Body of pancreas (tissue), 4 donors: ENCODE data around the gene RPS8.

Experiments used
- POLR2A ChIP-seq, 3 donors: fragments of 450-650 bp; IDR thresholded peaks; one replicate each; pipeline ENCODE4 v1.6.1; 2016; ENCODE audit warnings: antibody characterized with exemption in 3 of 3, mild to moderate bottlenecking in 2 of 3
- TF ChIP-seq, protein P1 (sequence below), 7 experiments: fragments of 450-650 bp in 4 of 7; fragments of 200-600 bp in 3 of 7; sonication (generic) in 3 of 7; IDR thresholded peaks; one replicate each; pipeline ENCODE4 v1.5.1; 2016 to 2019; ENCODE audit warnings: antibody characterized with exemption in 7 of 7

DNA sequence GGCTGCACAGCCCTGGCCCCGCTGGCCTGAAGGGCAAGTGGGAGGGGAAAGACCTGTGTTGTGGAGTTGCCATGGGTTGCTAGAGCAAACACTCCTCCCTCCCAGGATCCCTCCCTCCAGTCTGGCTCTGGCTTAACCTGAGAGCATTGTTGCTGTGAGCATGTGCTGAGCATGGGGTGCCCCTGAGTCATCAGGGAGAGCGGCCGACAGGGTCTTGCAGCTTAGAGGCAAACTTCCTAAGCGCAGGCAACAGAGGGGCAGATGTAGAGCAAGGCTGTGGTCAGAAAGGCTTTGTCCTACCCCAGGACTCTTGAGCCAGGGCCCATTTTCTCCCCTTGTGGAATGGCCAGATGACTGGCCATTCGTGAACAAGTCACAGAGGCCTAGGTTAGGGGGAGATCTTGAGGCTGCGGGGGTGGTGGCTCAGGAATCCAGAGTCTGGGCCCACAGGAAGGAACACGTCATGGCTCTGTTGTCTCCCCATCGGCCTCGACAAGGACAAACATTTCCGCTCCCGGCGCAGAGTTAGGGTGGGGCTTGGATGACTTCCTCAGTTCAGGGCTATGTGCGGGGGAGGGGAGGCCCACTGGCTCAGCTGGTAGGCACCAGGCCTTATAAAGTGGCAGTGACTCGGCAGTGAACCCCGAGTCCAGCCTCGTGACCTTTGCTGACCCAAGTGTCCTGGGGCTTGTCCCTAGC lies 32.2 kb downstream of the RPS8 start:
- TF ChIP-seq, protein P1, sequence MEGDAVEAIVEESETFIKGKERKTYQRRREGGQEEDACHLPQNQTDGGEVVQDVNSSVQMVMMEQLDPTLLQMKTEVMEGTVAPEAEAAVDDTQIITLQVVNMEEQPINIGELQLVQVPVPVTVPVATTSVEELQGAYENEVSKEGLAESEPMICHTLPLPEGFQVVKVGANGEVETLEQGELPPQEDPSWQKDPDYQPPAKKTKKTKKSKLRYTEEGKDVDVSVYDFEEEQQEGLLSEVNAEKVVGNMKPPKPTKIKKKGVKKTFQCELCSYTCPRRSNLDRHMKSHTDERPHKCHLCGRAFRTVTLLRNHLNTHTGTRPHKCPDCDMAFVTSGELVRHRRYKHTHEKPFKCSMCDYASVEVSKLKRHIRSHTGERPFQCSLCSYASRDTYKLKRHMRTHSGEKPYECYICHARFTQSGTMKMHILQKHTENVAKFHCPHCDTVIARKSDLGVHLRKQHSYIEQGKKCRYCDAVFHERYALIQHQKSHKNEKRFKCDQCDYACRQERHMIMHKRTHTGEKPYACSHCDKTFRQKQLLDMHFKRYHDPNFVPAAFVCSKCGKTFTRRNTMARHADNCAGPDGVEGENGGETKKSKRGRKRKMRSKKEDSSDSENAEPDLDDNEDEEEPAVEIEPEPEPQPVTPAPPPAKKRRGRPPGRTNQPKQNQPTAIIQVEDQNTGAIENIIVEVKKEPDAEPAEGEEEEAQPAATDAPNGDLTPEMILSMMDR (IDR thresholded peaks at IDR 0.05): no peak
- TF ChIP-seq POLR2A (IDR thresholded peaks at IDR 0.05): peak in 2 of 3 donors; percentile 57 to 63
